A549 (cell line): ENCODE data around the gene OCA2. TPM values are rescaled to one million over a fixed set of nuclear protein-coding genes. Genes with fewer than 3 reads are reported as not detected.

Experiments used
- ATAC-seq, 2 experiments: fragments of 200-7000 bp in 1 of 2; fragments of >200 bp in 1 of 2; cut with Nextera tagmentation in 1 of 2; cut with Tn5 transposase in 1 of 2; 3 replicates each; pipeline versions ENCODE4 v1.8.0 to v1.9.1; 2018 to 2020; ENCODE audit warnings: mild to moderate bottlenecking in 1 of 2, moderate library complexity in 1 of 2
- CTCF ChIA-PET: fragments of 300-600 bp; sonication (Branson Sonifier 250); formaldehyde crosslinking; extraction: SDS; loops from one replicate; lab custom pipeline; 2021; ENCODE audit warnings: antibody characterized with exemption, inconsistent platforms; lab: Yijun Ruan, JAX
- POLR2A ChIA-PET: fragments of 350-600 bp; formaldehyde crosslinking; extraction: SDS; loops from one replicate; lab custom pipeline; 2021; ENCODE audit warnings: antibody characterized with exemption, inconsistent platforms; lab: Yijun Ruan, JAX
- DNase-seq, 2 experiments: peaks; one replicate each; pipeline versions ENCODE4 v3.0.0 to v3.0.0-alpha.2; 2011 to 2016; ENCODE audit warnings: low read depth in 1 of 2, low spot score in 1 of 2
- FAIRE-seq: peaks from 2 replicates; lab custom pipeline; 2011; peaks lifted over from hg19 to GRCh38; lab: Jason Lieb, UNC
- H3K27ac ChIP-seq, 2 experiments: fragments of >200 bp; sonication (Bioruptor Twin); formaldehyde crosslinking; 3 replicates each; pipeline ENCODE4 v1.5.1; 2016 to 2017
- H3K4me1 ChIP-seq: fragments of >200 bp; sonication (Bioruptor Twin); formaldehyde crosslinking; 3 replicates; pipeline ENCODE4 v1.6.1; 2016
- H3K4me2 ChIP-seq: fragments of >200 bp; sonication (Bioruptor Twin); formaldehyde crosslinking; 3 replicates; pipeline ENCODE4 v1.6.1; 2016
- H3K4me3 ChIP-seq: fragments of >200 bp; sonication (Bioruptor Twin); formaldehyde crosslinking; 3 replicates; pipeline ENCODE4 v1.5.1; 2016
- H3K9me3 ChIP-seq: fragments of >200 bp; sonication (Bioruptor Twin); formaldehyde crosslinking; 3 replicates; pipeline ENCODE4 v1.6.1; 2016
- CEBPB ChIP-seq, 2 experiments: fragments of >200 bp in 1 of 2; sonication (Bioruptor Twin) in 1 of 2; formaldehyde crosslinking in 1 of 2; IDR thresholded peaks; 2 replicates each; pipeline ENCODE4 v1.6.1; 2012 to 2016
- CHD4 ChIP-seq: fragments of 200-600 bp; sonication (generic); IDR thresholded peaks from 2 replicates; pipeline ENCODE4 v1.6.1; 2016; ENCODE audit warnings: antibody characterized with exemption, mild to moderate bottlenecking, borderline replicate concordance
- EHF ChIP-seq: fragments of 250-450 bp; sonication (Bioruptor Pico); IDR thresholded peaks from 2 replicates; pipeline ENCODE4 v1.5.0; 2020; ENCODE audit warnings: mild to moderate bottlenecking
- FOXS1 ChIP-seq: fragments of 250-450 bp; sonication (Bioruptor Pico); IDR thresholded peaks from 2 replicates; pipeline ENCODE4 v1.5.0; 2020; ENCODE audit warnings: mild to moderate bottlenecking, moderate library complexity
- GATA3 ChIP-seq: IDR thresholded peaks from 2 replicates; pipeline ENCODE4 v1.6.1; 2012; ENCODE audit warnings: borderline replicate concordance
- HOXB13 ChIP-seq: fragments of 250-450 bp; sonication (Bioruptor Pico); IDR thresholded peaks from 2 replicates; pipeline ENCODE4 v1.5.0; 2020; ENCODE audit warnings: low read depth, mild to moderate bottlenecking, moderate library complexity
- JUNB ChIP-seq: fragments of >200 bp; sonication (Bioruptor Twin); formaldehyde crosslinking; IDR thresholded peaks from 2 replicates; pipeline ENCODE4 v1.6.1; 2016
- KDM1A ChIP-seq: fragments of 200-600 bp; sonication (generic); IDR thresholded peaks from 2 replicates; pipeline ENCODE4 v1.6.1; 2016; ENCODE audit warnings: low read depth, mild to moderate bottlenecking
- KDM5A ChIP-seq: fragments of 200-600 bp; sonication (generic); IDR thresholded peaks from 2 replicates; pipeline ENCODE4 v1.6.1; 2016; ENCODE audit warnings: antibody characterized with exemption, mild to moderate bottlenecking
- MAFK ChIP-seq: fragments of 450-650 bp; IDR thresholded peaks from 2 replicates; pipeline ENCODE4 v1.6.1; 2014; ENCODE audit not compliant: partially characterized antibody
- MYC ChIP-seq: IDR thresholded peaks from 2 replicates; pipeline ENCODE4 v1.6.1; 2012; ENCODE audit warnings: mild to moderate bottlenecking, inconsistent platforms, low read length, improper control_type of control experiment, borderline replicate concordance
- NFE2L2 ChIP-seq: fragments of 150-350 bp; conservative IDR thresholded peaks from 2 replicates; pipeline ENCODE4 v1.6.1; 2014; ENCODE audit warnings: low read length
- NPAS2 ChIP-seq: fragments of 250-450 bp; sonication (Bioruptor Pico); IDR thresholded peaks from 2 replicates; pipeline ENCODE4 v1.8.0; 2022; ENCODE audit warnings: mild to moderate bottlenecking, moderate library complexity, borderline replicate concordance
- NR3C1 ChIP-seq: fragments of >200 bp; sonication (Bioruptor Twin); formaldehyde crosslinking; IDR thresholded peaks from 3 replicates; pipeline ENCODE4 v1.6.1; 2017
- RAD21 ChIP-seq, 2 experiments: fragments of >200 bp in 1 of 2; sonication (Bioruptor Twin) in 1 of 2; formaldehyde crosslinking in 1 of 2; IDR thresholded peaks in 1 of 2; conservative IDR thresholded peaks in 1 of 2; 2 replicates in 1 of 2; 3 replicates in 1 of 2; pipeline ENCODE4 v1.6.1; 2012 to 2018; ENCODE audit warnings: inconsistent platforms in 1 of 2
- RARB ChIP-seq: fragments of 250-450 bp; sonication (Bioruptor Pico); IDR thresholded peaks from 2 replicates; pipeline ENCODE4 v1.8.0; 2021; ENCODE audit warnings: mild to moderate bottlenecking, moderate library complexity
- RCOR1 ChIP-seq: fragments of 150-350 bp; IDR thresholded peaks from 2 replicates; pipeline ENCODE4 v1.6.1; 2014; ENCODE audit warnings: antibody characterized with exemption, low read length, low read depth
- RFX5 ChIP-seq: fragments of 450-650 bp; IDR thresholded peaks from 2 replicates; pipeline ENCODE4 v1.7.1; 2014; ENCODE audit warnings: antibody characterized with exemption, mild to moderate bottlenecking, moderate library complexity
- ZSCAN20 ChIP-seq: fragments of 250-450 bp; sonication (Bioruptor Pico); IDR thresholded peaks from 2 replicates; pipeline ENCODE4 v1.8.0; 2022; ENCODE audit warnings: mild to moderate bottlenecking, moderate library complexity
- WGBS: methylation state at CpG from one replicate; pipeline ENCODE4 v1.1.6; 2017; ENCODE audit errors: missing lambda C conversion rate; 5-methylcytosine and 5-hydroxymethylcytosine counted together
- polyA plus RNA-seq, 4 experiments: library from polyadenylated mRNA; depleted of rRNA in 3 of 4; stranded (reverse); fragments of >200 nt; fragmentation: RNase III in 1 of 4; extraction: RNeasy Plus Mini Kit Qiagen cat#74134 plus additional on column Dnase treatment in 1 of 4; gene quantifications; 2 replicates in 3 of 4; 3 replicates in 1 of 4; pipeline ENCODE4 v1.2.3, GENCODE V29; 2011 to 2017
- TF ChIP-seq, protein P1 (sequence below): fragments of 200-600 bp; sonication (generic); IDR thresholded peaks from 2 replicates; pipeline ENCODE4 v1.6.1; 2016; ENCODE audit warnings: antibody characterized with exemption, mild to moderate bottlenecking, moderate library complexity
- TF ChIP-seq, protein P2 (sequence below): IDR thresholded peaks from 2 replicates; pipeline ENCODE4 v1.6.1; 2012

OCA2 gene
- polyA plus RNA-seq, 2 of the 4 experiments (the other 2 are of a cell fraction): 0.17 to 0.25 TPM

DNA sequence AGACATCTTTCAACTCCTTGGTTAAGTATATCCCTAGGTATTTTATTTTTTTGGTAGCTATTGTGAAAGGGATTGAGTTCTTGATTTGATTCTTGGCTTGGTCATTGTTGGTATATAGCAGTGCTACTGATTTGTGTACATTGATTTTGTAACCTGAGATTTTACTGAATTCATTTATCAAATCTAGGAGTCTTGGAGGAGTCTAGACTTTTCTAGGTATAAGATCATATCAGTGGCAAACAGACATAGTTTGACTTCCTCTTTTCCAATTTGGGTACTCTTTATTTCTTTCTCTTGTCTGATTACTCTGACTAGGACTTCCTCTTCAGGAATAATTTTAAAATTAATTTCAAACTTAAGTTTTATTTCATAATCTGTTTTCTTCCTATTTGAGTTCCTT lies 125.2 kb downstream of the OCA2 start:
- TF ChIP-seq CEBPB (IDR thresholded peaks at IDR 0.05) (no peak), CHD4 (no peak), EHF (no peak), JUNB (no peak), KDM5A (no peak), NR3C1 (no peak), RARB (no peak)
- 0 out of 3 replicates have a peak, but pooled peaks cover 2% of the 10 kb centered on the region for H3K9me3 ChIP-seq
- no peaks in the 10 kb centered on the region for H3K4me1 ChIP-seq
- ChIA-PET CTCF (no interaction called here), POLR2A (no interaction called here)
- H3K4me2 ChIP-seq: no peak overlapping the region
- DNase-seq (no peak), ATAC-seq (no peak), FAIRE-seq (no peak)
- no peak overlapping the region for H3K4me3 ChIP-seq
- H3K27ac ChIP-seq: no peak overlapping the region

DNA sequence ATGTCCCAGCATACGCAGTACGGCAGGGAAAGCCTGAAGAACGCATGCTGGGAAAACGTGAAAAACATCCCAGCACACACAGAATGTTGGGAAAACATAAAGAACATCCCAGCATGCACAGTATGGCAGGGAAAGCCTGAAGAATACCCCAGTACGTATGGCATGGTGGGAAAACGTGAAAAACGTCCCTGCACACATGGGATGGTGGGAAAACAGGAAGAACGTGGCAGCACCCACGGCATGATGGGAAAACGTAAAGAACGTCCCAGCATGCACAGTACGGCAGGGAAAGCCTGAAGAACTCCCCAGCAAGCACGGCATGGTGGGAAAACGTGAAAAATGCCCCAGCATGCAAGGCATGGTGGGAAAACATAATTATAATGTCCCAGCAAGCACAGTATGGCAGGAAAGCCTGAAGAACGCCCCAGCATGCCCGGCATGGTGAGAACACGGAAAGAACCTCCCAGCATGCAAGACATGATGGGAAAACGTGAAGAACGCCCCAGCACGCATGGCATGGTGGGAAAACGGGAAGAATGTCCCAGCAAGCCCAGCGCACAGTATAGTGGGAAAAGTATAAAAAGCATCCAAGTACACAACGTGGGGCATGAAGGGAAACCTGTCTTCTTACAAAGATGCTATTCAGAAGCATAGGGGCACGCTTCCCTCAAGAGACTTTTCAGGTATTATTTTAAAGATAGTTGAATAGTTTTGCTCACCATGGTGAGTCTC lies 128.3 kb downstream of the OCA2 start:
- Histone ChIP-seq H3K4me2 (peak overlapping the region; percentile 48; the same call in 2 of the 3 replicates), H3K4me3 (peak overlapping the region; percentile 0; the same call in 1 of the 3 replicates), H3K27ac (no peak overlapping the region), H3K4me1 (no peaks in the 10 kb centered on the region), H3K9me3 (0 out of 3 replicates have a peak, but pooled peaks cover 2% of the 10 kb centered on the region)
- DNase-seq (no peak), ATAC-seq (peak in 1 of 2 experiments; percentile 27; a peak in 2 of 6 replicates), FAIRE-seq (no peak)
- WGBS: 32% methylated on average over 24 of the region's 24 CpGs
- POLR2A ChIA-PET: no interaction called here
- no peak for TF ChIP-seq KDM1A
- CTCF ChIA-PET: interaction anchor here (1.3 kb wide), 1 partner anchor 12 kb away, joined by 4 read pairs; no protein-coding TSS in a partner anchor

- no peak overlapping the region for H3K4me3 ChIP-seq
- ChIA-PET CTCF (no interaction called here), POLR2A (no interaction called here)
- no peak overlapping the region for H3K4me2 ChIP-seq
- WGBS: 43% methylated on average over 13 of the region's 13 CpGs
- TF ChIP-seq RAD21 (conservative IDR thresholded peaks at IDR 0.05 in 1 of 2, IDR thresholded peaks at IDR 0.05 in 1 of 2) (no peak), GATA3 (no peak), MAFK (no peak), NFE2L2 (no peak), EHF (no peak), KDM5A (no peak), HOXB13 (CRISPR knock-in tag) (no peak), RFX5 (no peak), MYC (no peak), NPAS2 (CRISPR knock-in tag) (no peak), NR3C1 (no peak), FOXS1 (CRISPR knock-in tag) (no peak), RCOR1 (no peak), ZSCAN20 (CRISPR knock-in tag) (no peak), CHD4 (no peak)
- TF ChIP-seq, protein P1, sequence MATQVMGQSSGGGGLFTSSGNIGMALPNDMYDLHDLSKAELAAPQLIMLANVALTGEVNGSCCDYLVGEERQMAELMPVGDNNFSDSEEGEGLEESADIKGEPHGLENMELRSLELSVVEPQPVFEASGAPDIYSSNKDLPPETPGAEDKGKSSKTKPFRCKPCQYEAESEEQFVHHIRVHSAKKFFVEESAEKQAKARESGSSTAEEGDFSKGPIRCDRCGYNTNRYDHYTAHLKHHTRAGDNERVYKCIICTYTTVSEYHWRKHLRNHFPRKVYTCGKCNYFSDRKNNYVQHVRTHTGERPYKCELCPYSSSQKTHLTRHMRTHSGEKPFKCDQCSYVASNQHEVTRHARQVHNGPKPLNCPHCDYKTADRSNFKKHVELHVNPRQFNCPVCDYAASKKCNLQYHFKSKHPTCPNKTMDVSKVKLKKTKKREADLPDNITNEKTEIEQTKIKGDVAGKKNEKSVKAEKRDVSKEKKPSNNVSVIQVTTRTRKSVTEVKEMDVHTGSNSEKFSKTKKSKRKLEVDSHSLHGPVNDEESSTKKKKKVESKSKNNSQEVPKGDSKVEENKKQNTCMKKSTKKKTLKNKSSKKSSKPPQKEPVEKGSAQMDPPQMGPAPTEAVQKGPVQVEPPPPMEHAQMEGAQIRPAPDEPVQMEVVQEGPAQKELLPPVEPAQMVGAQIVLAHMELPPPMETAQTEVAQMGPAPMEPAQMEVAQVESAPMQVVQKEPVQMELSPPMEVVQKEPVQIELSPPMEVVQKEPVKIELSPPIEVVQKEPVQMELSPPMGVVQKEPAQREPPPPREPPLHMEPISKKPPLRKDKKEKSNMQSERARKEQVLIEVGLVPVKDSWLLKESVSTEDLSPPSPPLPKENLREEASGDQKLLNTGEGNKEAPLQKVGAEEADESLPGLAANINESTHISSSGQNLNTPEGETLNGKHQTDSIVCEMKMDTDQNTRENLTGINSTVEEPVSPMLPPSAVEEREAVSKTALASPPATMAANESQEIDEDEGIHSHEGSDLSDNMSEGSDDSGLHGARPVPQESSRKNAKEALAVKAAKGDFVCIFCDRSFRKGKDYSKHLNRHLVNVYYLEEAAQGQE: no peak
- TF ChIP-seq, protein P2, sequence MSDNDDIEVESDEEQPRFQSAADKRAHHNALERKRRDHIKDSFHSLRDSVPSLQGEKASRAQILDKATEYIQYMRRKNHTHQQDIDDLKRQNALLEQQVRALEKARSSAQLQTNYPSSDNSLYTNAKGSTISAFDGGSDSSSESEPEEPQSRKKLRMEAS: no peak
- no peak overlapping the region for H3K27ac ChIP-seq
- 0 out of 3 replicates have a peak, but pooled peaks cover 2% of the 10 kb centered on the region for H3K9me3 ChIP-seq
- FAIRE-seq: no peak
- no peaks in the 10 kb centered on the region for H3K4me1 ChIP-seq
- no peak for ATAC-seq
- DNase-seq: no peak
Measured at GRCh38 chr15:27967541-27967940, 131.6 kb downstream of the OCA2 start.
